Stimulated activated CD4-positive, alpha-beta T cell treated with anti-CD3 and anti-CD28 coated beads, Interleukin-1b, Interleukin-23, amount 100 ng/mL, for 48 hours (primary cell): ENCODE results near the gene MMP13.
A peak's percentile ranks its signal among the peaks of the same experiment; 100 is the strongest.
"Not testable (repeated sequence)": the region's sequence is repeated elsewhere in the genome, so short reads cannot be mapped to it uniquely, and the experiment has no call there.

ENCODE experiments used
- DNase-seq: peaks from one replicate; pipeline ENCODE4 v3.0.0-alpha.2; 2020

MMP13 gene

GRCh38 chr11:102955624-102956023 is at the start of gene MMP13:
Gene MMP13, minus strand, starts transcription at chr11:102955732. Its CDS starts 27 bp downstream, at chr11:102955705.
- DNase-seq, result no peak

- not testable (repeated sequence) for DNase-seq
Observed at GRCh38 chr11:103004234-103004633, 48.7 kb upstream of the MMP13 start.

- no peak for DNase-seq
Observed at GRCh38 chr11:102994105-102994504, 38.6 kb upstream of the MMP13 start.

GRCh38 chr11:102991776-102992175 is 36.2 kb upstream of the MMP13 start:
- no peak for DNase-seq

- no peak for DNase-seq
Observed at GRCh38 chr11:102990145-102990544, 34.6 kb upstream of the MMP13 start.

GRCh38 chr11:102989379-102990047 is 34.0 kb upstream of the MMP13 start:
- no peak for DNase-seq

- DNase-seq, result no peak
Observed at GRCh38 chr11:102986815-102987214, 31.3 kb upstream of the MMP13 start.

- no peak for DNase-seq
Observed at GRCh38 chr11:102985850-102986249, 30.3 kb upstream of the MMP13 start.

GRCh38 chr11:102983486-102983885 is 28.0 kb upstream of the MMP13 start:
- no peak for DNase-seq

GRCh38 chr11:102981324-102981910 is 25.9 kb upstream of the MMP13 start:
- DNase-seq, result no peak

- DNase-seq, result no peak
Observed at GRCh38 chr11:102974552-102975280, 19.2 kb upstream of the MMP13 start.

- not testable (repeated sequence) for DNase-seq
Observed at GRCh38 chr11:102973698-102974097, 18.2 kb upstream of the MMP13 start.

- no peak for DNase-seq
Observed at GRCh38 chr11:102972853-102973252, 17.3 kb upstream of the MMP13 start.

GRCh38 chr11:102971766-102972165 is 16.2 kb upstream of the MMP13 start:
- DNase-seq, result no peak

GRCh38 chr11:102967497-102967896 is 12.0 kb upstream of the MMP13 start:
- no peak for DNase-seq

- no peak for DNase-seq
Observed at GRCh38 chr11:102966011-102966410, 10.5 kb upstream of the MMP13 start.

- DNase-seq, result no peak
Observed at GRCh38 chr11:102964867-102965266, 9.3 kb upstream of the MMP13 start.

- no peak for DNase-seq
Observed at GRCh38 chr11:102957953-102958352, 2.4 kb upstream of the MMP13 start.

- no peak for DNase-seq
Observed at GRCh38 chr11:102950622-102951081, 4.9 kb downstream of the MMP13 start.

GRCh38 chr11:102946237-102946636 is 9.3 kb downstream of the MMP13 start:
- DNase-seq, result no peak

- DNase-seq, result peak; percentile 28
Observed at GRCh38 chr11:102940714-102941588, 14.6 kb downstream of the MMP13 start.

GRCh38 chr11:102936864-102937509 is 18.5 kb downstream of the MMP13 start:
- DNase-seq, result no peak
